HG03457 (cell line): ENCODE data around the gene PLVAP.
"Not testable (repeated sequence)": the region's sequence is repeated elsewhere in the genome, so short reads cannot be mapped to it uniquely, and the experiment has no call there.

Source experiments
- ATAC-seq: cut with Tn5 transposase; IDR thresholded peaks from one replicate; pipeline ENCODE4 v1.9.1; 2021; ENCODE audit warnings: moderate number of reproducible peaks; ENCODE audit not compliant: unreplicated experiment

The PLVAP gene

GRCh38 chr19:17401628-17402027, 24.5 kb upstream of the PLVAP start:
- ATAC-seq, result no peak

GRCh38 chr19:17398902-17399527, 21.9 kb upstream of the PLVAP start:
- no peak for ATAC-seq

GRCh38 chr19:17394891-17395415, 17.8 kb upstream of the PLVAP start:
- ATAC-seq, result no peak

GRCh38 chr19:17393914-17394313, 16.8 kb upstream of the PLVAP start, which contains the start of gene CCDC194:
CCDC194 (minus strand) TSS chr19:17394196; CDS start chr19:17394158, 38 bp downstream.
- no peak for ATAC-seq

GRCh38 chr19:17393002-17393401, 15.9 kb upstream of the PLVAP start:
- ATAC-seq, result no peak

- ATAC-seq, result no peak
These were observed 14.4 kb upstream of the PLVAP start for GRCh38 chr19:17391371-17392151.

GRCh38 chr19:17390665-17391370, 13.7 kb upstream of the PLVAP start:
- ATAC-seq, result peak; percentile 84

- no peak for ATAC-seq
These were observed 13.0 kb upstream of the PLVAP start for GRCh38 chr19:17389957-17390664.

- ATAC-seq, result no peak
These were observed 12.1 kb upstream of the PLVAP start for GRCh38 chr19:17389288-17389687.

- no peak for ATAC-seq
These were observed 8.9 kb upstream of the PLVAP start for GRCh38 chr19:17385878-17386611.

- no peak for ATAC-seq
These were observed 3.4 kb upstream of the PLVAP start for GRCh38 chr19:17380426-17381138.

- no peak for ATAC-seq
These were observed 2.1 kb upstream of the PLVAP start for GRCh38 chr19:17379221-17379631.

GRCh38 chr19:17378271-17378670, 1.1 kb upstream of the PLVAP start:
- ATAC-seq, result no peak

- ATAC-seq, result peak; percentile 58
These were observed 7.0 kb downstream of the PLVAP start for GRCh38 chr19:17370026-17370587.

GRCh38 chr19:17365361-17365760, 11.8 kb downstream of the PLVAP start:
- no peak for ATAC-seq

- not testable (repeated sequence) for ATAC-seq
These were observed 13.1 kb downstream of the PLVAP start for GRCh38 chr19:17363852-17364605.

- ATAC-seq, result no peak
These were observed 17.0 kb downstream of the PLVAP start for GRCh38 chr19:17359905-17360800.
